ENCODE measurements around the gene FBXW11.

FBXW11 gene

DNA sequence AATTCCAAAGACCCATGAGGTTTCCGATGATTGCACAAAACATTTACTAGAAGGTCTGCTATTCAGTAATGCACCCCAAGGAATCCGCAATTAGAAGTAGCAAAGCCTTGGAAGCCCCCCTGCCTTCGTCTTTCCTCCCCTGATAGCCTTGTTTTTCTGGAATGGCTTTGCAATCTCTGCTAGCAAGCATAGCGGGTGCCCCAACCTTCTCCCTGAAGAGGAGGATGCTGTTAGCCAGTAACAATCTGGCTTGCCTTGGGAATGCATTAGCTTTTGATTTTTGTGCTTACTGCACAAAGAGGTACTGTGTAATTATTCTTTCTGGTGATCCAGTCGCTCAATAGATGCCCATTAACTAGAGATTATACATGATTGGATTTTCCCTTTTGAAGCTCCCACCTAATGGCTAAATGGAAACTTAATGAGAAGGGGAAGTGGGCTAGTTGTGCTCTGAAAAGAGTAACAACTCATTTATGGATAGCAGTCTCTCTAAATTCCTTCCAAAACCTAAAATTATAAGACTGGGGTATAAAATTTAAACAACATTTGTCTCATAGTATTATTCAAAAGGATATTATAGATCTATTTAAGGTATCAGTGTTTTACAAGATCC lies 91.6 kb downstream of the FBXW11 start:
- Histone ChIP-seq H3K4me2 (ENCODE audit: low read depth, low read length, poor library complexity, severe bottlenecking) (no peak overlapping the region), H3K79me2 (ENCODE audit: insufficient read depth, low read length) (peaks cover 24% of the 10 kb centered on the region; the same call in 1 of the 2 replicates)

GRCh38 chr5:171913987-171914273 lies 92.5 kb downstream of the FBXW11 start:
- Histone ChIP-seq H2AFZ (ENCODE audit: low read length) (no peak overlapping the region), H3F3A (ENCODE audit: low read depth) (no peaks in the 10 kb centered on the region), H4K20me1 (ENCODE audit: insufficient read depth, low read length, poor library complexity, severe bottlenecking) (peaks cover 4% of the 10 kb centered on the region), H3K4me1 (ENCODE audit: insufficient read depth, low read length, poor library complexity, severe bottlenecking) (no peaks in the 10 kb centered on the region), H3K4me3 (ENCODE audit: low read length, poor library complexity, severe bottlenecking) (no peak overlapping the region), H3K36me3 (ENCODE audit: insufficient read depth, low read length) (peaks cover 5% of the 10 kb centered on the region; the same call in 1 of the 2 replicates), H3K4me2 (ENCODE audit: low read depth, low read length, poor library complexity, severe bottlenecking) (no peak overlapping the region), H3K27me3 (ENCODE audit: insufficient read depth, low read length, poor library complexity, severe bottlenecking) (no peaks in the 10 kb centered on the region), H3K79me2 (ENCODE audit: insufficient read depth, low read length) (peaks cover 17% of the 10 kb centered on the region; the same call in 1 of the 2 replicates), H3K9ac (ENCODE audit: low read depth, low read length, poor library complexity, severe bottlenecking) (no peak overlapping the region), H3K9me3 (ENCODE audit: insufficient read depth, low read depth, low read length) (no peaks in the 10 kb centered on the region), H3K9me2 (replicated peaks; ENCODE audit: low read depth, low read length) (no peaks in the 10 kb centered on the region)
- TF ChIP-seq EZH2phosphoT487 (IDR thresholded peaks at IDR 0.05; ENCODE audit: borderline replicate concordance): no peak
- TF ChIP-seq, protein P1, sequence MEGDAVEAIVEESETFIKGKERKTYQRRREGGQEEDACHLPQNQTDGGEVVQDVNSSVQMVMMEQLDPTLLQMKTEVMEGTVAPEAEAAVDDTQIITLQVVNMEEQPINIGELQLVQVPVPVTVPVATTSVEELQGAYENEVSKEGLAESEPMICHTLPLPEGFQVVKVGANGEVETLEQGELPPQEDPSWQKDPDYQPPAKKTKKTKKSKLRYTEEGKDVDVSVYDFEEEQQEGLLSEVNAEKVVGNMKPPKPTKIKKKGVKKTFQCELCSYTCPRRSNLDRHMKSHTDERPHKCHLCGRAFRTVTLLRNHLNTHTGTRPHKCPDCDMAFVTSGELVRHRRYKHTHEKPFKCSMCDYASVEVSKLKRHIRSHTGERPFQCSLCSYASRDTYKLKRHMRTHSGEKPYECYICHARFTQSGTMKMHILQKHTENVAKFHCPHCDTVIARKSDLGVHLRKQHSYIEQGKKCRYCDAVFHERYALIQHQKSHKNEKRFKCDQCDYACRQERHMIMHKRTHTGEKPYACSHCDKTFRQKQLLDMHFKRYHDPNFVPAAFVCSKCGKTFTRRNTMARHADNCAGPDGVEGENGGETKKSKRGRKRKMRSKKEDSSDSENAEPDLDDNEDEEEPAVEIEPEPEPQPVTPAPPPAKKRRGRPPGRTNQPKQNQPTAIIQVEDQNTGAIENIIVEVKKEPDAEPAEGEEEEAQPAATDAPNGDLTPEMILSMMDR (conservative IDR thresholded peaks at IDR 0.05; ENCODE audit: low read length): no peak

More for the DNA sequence above, 91.6 kb downstream of the FBXW11 start:
- no peak for TF ChIP-seq EZH2phosphoT487 (IDR thresholded peaks at IDR 0.05; ENCODE audit: borderline replicate concordance)
- Histone ChIP-seq H3K27me3 (ENCODE audit: insufficient read depth, low read length, poor library complexity, severe bottlenecking) (no peaks in the 10 kb centered on the region), H3K9me3 (ENCODE audit: insufficient read depth, low read depth, low read length) (no peaks in the 10 kb centered on the region), H3F3A (ENCODE audit: low read depth) (no peaks in the 10 kb centered on the region), H2AFZ (ENCODE audit: low read length) (no peak overlapping the region), H3K9me2 (replicated peaks; ENCODE audit: low read depth, low read length) (no peaks in the 10 kb centered on the region), H3K36me3 (ENCODE audit: insufficient read depth, low read length) (0 out of 2 replicates have a peak, but pooled peaks cover under 1% of the 10 kb centered on the region), H4K20me1 (ENCODE audit: insufficient read depth, low read length, poor library complexity, severe bottlenecking) (peaks cover 4% of the 10 kb centered on the region), H3K4me1 (ENCODE audit: insufficient read depth, low read length, poor library complexity, severe bottlenecking) (no peaks in the 10 kb centered on the region), H3K9ac (ENCODE audit: low read depth, low read length, poor library complexity, severe bottlenecking) (no peak overlapping the region), H3K4me3 (ENCODE audit: low read length, poor library complexity, severe bottlenecking) (no peak overlapping the region)

GRCh38 chr5:171911152-171911551 lies 95.3 kb downstream of the FBXW11 start:
- H3K79me2 ChIP-seq (ENCODE audit: insufficient read depth, low read length): peaks cover 11% of the 10 kb centered on the region; the same call in 1 of the 2 replicates
- H4K20me1 ChIP-seq (ENCODE audit: insufficient read depth, low read length, poor library complexity, severe bottlenecking): peaks cover 4% of the 10 kb centered on the region
- H3K9me2 ChIP-seq (replicated peaks; ENCODE audit: low read depth, low read length): no peaks in the 10 kb centered on the region
- H3K36me3 ChIP-seq (ENCODE audit: insufficient read depth, low read length): peaks cover 5% of the 10 kb centered on the region; the same call in 1 of the 2 replicates
- no peaks in the 10 kb centered on the region for H3K9me3 ChIP-seq (ENCODE audit: insufficient read depth, low read depth, low read length)
- H3K4me2 ChIP-seq (ENCODE audit: low read depth, low read length, poor library complexity, severe bottlenecking): no peak overlapping the region
- no peak overlapping the region for H3K9ac ChIP-seq (ENCODE audit: low read depth, low read length, poor library complexity, severe bottlenecking)
- no peak overlapping the region for H2AFZ ChIP-seq (ENCODE audit: low read length)
- TF ChIP-seq, protein P1 (conservative IDR thresholded peaks at IDR 0.05; ENCODE audit: low read length): no peak
- TF ChIP-seq EZH2phosphoT487 (IDR thresholded peaks at IDR 0.05; ENCODE audit: borderline replicate concordance): no peak
- no peaks in the 10 kb centered on the region for H3K27me3 ChIP-seq (ENCODE audit: insufficient read depth, low read length, poor library complexity, severe bottlenecking)
- no peaks in the 10 kb centered on the region for H3F3A ChIP-seq (ENCODE audit: low read depth)
- no peak overlapping the region for H3K4me3 ChIP-seq (ENCODE audit: low read length, poor library complexity, severe bottlenecking)
- peaks cover 4% of the 10 kb centered on the region for H3K4me1 ChIP-seq (ENCODE audit: insufficient read depth, low read length, poor library complexity, severe bottlenecking)

DNA sequence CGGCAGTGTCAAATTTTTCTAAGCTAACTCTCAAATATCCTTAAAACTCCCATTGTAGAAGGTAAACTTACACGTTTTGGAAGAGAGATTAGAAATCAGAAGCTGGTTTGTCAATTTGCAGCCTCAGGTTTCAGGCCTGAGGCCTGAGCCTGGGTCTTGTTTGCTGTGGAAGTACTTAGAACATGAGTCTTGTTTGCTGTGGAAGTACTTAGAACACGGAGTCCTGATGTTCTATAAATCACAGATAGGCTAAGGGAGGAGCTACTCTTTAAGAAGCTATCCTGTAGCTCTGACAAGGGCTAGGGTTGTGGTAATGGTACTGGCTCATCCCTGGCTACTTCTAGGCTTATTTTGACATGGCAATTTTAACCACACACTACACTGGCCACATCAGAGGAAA lies 97.8 kb downstream of the FBXW11 start:
- Histone ChIP-seq H4K20me1 (ENCODE audit: insufficient read depth, low read length, poor library complexity, severe bottlenecking) (peaks cover 4% of the 10 kb centered on the region), H3K36me3 (ENCODE audit: insufficient read depth, low read length) (peaks cover 5% of the 10 kb centered on the region; the same call in 1 of the 2 replicates), H3F3A (ENCODE audit: low read depth) (no peaks in the 10 kb centered on the region), H3K4me2 (ENCODE audit: low read depth, low read length, poor library complexity, severe bottlenecking) (no peak overlapping the region), H3K79me2 (ENCODE audit: insufficient read depth, low read length) (peaks cover 18% of the 10 kb centered on the region; the same call in 1 of the 2 replicates), H3K9me3 (ENCODE audit: insufficient read depth, low read depth, low read length) (no peaks in the 10 kb centered on the region), H3K4me1 (ENCODE audit: insufficient read depth, low read length, poor library complexity, severe bottlenecking) (peaks cover 18% of the 10 kb centered on the region), H3K9me2 (replicated peaks; ENCODE audit: low read depth, low read length) (no peaks in the 10 kb centered on the region), H3K9ac (ENCODE audit: low read depth, low read length, poor library complexity, severe bottlenecking) (no peak overlapping the region), H3K27me3 (ENCODE audit: insufficient read depth, low read length, poor library complexity, severe bottlenecking) (no peaks in the 10 kb centered on the region), H3K4me3 (ENCODE audit: low read length, poor library complexity, severe bottlenecking) (no peak overlapping the region), H2AFZ (ENCODE audit: low read length) (no peak overlapping the region)
- TF ChIP-seq EZH2phosphoT487 (IDR thresholded peaks at IDR 0.05; ENCODE audit: borderline replicate concordance): no peak
- TF ChIP-seq, protein P1 (conservative IDR thresholded peaks at IDR 0.05; ENCODE audit: low read length): no peak

All from Loucy (cell line).